ENCODE measurements around the gene UPK2. TPM values are rescaled to one million over a fixed set of nuclear protein-coding genes. Genes with fewer than 3 reads are reported as not detected.

Gene UPK2
- polyA plus RNA-seq, 2 of the 4 experiments (the other 2 are of a cell fraction): 0.37 to 0.92 TPM

DNA sequence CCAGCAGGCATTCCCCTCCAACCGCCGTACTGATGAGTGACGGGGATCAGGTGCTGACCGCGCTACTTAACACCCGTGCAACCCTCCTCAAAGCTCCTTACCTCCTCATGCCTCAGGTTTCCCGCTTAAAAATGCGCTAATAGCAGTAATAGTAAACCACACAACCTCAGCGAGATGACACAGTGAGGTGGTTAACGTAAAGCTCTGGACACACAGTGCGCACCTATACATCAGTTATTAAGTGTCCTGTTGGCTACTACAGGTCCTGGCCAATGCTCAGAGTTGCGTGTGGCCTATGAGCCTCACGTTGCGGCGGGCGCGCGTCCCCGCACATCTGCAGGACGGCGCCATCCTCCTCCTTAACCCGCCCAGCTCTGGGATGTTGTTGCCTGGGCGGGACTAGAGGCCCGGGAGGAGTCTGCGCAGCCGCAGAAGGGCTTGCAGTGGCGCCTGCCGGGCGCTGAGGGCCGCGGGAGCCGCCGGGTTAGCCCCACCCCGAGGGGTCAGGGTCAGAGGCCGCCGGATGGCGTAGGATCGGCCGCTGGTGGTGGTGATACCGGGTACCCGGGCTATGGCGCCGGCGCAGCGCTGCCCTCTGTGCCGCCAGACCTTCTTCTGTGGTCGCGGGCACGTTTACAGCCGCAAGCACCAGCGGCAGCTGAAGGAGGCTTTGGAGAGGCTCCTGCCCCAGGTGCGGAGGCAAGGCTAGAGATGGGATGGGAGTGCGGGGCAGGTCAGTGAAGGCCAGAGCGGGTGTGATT, 41.7 kb downstream of the UPK2 start, which contains the start of gene CENATAC:
TSS of gene CENATAC (plus strand) at position 512 of the 761 bp plus-strand sequence. CDS start at position 572, 60 bp downstream.
- FAIRE-seq: no peak
- no peak for TF ChIP-seq ZC3H11A (IDR thresholded peaks at IDR 0.05)
- TF ChIP-seq TFCP2L1 (CRISPR knock-in tag; IDR thresholded peaks at IDR 0.05): no peak
- TF ChIP-seq POLR2A (IDR thresholded peaks at IDR 0.05; ENCODE audit: low read length): peak; percentile 92
- TF ChIP-seq, protein P1, sequence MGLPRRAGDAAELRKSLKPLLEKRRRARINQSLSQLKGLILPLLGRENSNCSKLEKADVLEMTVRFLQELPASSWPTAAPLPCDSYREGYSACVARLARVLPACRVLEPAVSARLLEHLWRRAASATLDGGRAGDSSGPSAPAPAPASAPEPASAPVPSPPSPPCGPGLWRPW (IDR thresholded peaks at IDR 0.05): no peak
- TF ChIP-seq SREBF2 (IDR thresholded peaks at IDR 0.05): no peak
- TF ChIP-seq KDM1A (IDR thresholded peaks at IDR 0.05; ENCODE audit: low read depth): no peak
- TF ChIP-seq, protein P2, sequence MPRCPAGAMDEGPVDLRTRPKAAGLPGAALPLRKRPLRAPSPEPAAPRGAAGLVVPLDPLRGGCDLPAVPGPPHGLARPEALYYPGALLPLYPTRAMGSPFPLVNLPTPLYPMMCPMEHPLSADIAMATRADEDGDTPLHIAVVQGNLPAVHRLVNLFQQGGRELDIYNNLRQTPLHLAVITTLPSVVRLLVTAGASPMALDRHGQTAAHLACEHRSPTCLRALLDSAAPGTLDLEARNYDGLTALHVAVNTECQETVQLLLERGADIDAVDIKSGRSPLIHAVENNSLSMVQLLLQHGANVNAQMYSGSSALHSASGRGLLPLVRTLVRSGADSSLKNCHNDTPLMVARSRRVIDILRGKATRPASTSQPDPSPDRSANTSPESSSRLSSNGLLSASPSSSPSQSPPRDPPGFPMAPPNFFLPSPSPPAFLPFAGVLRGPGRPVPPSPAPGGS (IDR thresholded peaks at IDR 0.05): peak; percentile 62; the same call in 2 of the 3 replicates
- no peak for TF ChIP-seq SMC3 (IDR thresholded peaks at IDR 0.05)
- no peak for TF ChIP-seq FOSL2 (IDR thresholded peaks at IDR 0.05)
- TF ChIP-seq FOSL2 (CRISPR knock-in tag; IDR thresholded peaks at IDR 0.05): no peak
- TF ChIP-seq, protein P3, sequence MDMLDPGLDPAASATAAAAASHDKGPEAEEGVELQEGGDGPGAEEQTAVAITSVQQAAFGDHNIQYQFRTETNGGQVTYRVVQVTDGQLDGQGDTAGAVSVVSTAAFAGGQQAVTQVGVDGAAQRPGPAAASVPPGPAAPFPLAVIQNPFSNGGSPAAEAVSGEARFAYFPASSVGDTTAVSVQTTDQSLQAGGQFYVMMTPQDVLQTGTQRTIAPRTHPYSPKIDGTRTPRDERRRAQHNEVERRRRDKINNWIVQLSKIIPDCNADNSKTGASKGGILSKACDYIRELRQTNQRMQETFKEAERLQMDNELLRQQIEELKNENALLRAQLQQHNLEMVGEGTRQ (IDR thresholded peaks at IDR 0.05): no peak
- TF ChIP-seq PHF8 (IDR thresholded peaks at IDR 0.05; ENCODE audit: borderline replicate concordance, low read depth): peak; percentile 32; the same call in 1 of the 2 replicates
- TF ChIP-seq, protein P4, sequence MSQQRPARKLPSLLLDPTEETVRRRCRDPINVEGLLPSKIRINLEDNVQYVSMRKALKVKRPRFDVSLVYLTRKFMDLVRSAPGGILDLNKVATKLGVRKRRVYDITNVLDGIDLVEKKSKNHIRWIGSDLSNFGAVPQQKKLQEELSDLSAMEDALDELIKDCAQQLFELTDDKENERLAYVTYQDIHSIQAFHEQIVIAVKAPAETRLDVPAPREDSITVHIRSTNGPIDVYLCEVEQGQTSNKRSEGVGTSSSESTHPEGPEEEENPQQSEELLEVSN (IDR thresholded peaks at IDR 0.05; ENCODE audit: borderline replicate concordance, low read depth): peak; percentile 82
- TF ChIP-seq, protein P5, sequence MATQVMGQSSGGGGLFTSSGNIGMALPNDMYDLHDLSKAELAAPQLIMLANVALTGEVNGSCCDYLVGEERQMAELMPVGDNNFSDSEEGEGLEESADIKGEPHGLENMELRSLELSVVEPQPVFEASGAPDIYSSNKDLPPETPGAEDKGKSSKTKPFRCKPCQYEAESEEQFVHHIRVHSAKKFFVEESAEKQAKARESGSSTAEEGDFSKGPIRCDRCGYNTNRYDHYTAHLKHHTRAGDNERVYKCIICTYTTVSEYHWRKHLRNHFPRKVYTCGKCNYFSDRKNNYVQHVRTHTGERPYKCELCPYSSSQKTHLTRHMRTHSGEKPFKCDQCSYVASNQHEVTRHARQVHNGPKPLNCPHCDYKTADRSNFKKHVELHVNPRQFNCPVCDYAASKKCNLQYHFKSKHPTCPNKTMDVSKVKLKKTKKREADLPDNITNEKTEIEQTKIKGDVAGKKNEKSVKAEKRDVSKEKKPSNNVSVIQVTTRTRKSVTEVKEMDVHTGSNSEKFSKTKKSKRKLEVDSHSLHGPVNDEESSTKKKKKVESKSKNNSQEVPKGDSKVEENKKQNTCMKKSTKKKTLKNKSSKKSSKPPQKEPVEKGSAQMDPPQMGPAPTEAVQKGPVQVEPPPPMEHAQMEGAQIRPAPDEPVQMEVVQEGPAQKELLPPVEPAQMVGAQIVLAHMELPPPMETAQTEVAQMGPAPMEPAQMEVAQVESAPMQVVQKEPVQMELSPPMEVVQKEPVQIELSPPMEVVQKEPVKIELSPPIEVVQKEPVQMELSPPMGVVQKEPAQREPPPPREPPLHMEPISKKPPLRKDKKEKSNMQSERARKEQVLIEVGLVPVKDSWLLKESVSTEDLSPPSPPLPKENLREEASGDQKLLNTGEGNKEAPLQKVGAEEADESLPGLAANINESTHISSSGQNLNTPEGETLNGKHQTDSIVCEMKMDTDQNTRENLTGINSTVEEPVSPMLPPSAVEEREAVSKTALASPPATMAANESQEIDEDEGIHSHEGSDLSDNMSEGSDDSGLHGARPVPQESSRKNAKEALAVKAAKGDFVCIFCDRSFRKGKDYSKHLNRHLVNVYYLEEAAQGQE (IDR thresholded peaks at IDR 0.05): no peak
- no peak for TF ChIP-seq RARB (CRISPR knock-in tag; IDR thresholded peaks at IDR 0.05)
- TF ChIP-seq, protein P6, sequence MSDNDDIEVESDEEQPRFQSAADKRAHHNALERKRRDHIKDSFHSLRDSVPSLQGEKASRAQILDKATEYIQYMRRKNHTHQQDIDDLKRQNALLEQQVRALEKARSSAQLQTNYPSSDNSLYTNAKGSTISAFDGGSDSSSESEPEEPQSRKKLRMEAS (IDR thresholded peaks at IDR 0.05): peak; percentile 76; the same call in 1 of the 2 replicates
- TF ChIP-seq ESRRA (IDR thresholded peaks at IDR 0.05; ENCODE audit: borderline replicate concordance, low read length): no peak
- TF ChIP-seq POLR2AphosphoS2 (conservative IDR thresholded peaks at IDR 0.05; ENCODE audit: low read length): no peak
- no peak for TF ChIP-seq RFX5 (IDR thresholded peaks at IDR 0.05)
- no peak for TF ChIP-seq TP53 (CRISPR knock-in tag; IDR thresholded peaks at IDR 0.05)
- no peak for TF ChIP-seq FOSB (CRISPR knock-in tag; IDR thresholded peaks at IDR 0.05)
- TF ChIP-seq ZSCAN20 (CRISPR knock-in tag; IDR thresholded peaks at IDR 0.05): no peak
- TF ChIP-seq RCOR1 (IDR thresholded peaks at IDR 0.05; ENCODE audit: low read depth, low read length): no peak
- TF ChIP-seq RNF2 (IDR thresholded peaks at IDR 0.05; ENCODE audit: borderline replicate concordance, low read depth): no peak
- no peak for TF ChIP-seq KDM5A (IDR thresholded peaks at IDR 0.05)
- no peak for TF ChIP-seq HOXB13 (CRISPR knock-in tag; IDR thresholded peaks at IDR 0.05; ENCODE audit: low read depth)
- no peak for TF ChIP-seq HDAC2 (IDR thresholded peaks at IDR 0.05)
- TF ChIP-seq, protein P7, sequence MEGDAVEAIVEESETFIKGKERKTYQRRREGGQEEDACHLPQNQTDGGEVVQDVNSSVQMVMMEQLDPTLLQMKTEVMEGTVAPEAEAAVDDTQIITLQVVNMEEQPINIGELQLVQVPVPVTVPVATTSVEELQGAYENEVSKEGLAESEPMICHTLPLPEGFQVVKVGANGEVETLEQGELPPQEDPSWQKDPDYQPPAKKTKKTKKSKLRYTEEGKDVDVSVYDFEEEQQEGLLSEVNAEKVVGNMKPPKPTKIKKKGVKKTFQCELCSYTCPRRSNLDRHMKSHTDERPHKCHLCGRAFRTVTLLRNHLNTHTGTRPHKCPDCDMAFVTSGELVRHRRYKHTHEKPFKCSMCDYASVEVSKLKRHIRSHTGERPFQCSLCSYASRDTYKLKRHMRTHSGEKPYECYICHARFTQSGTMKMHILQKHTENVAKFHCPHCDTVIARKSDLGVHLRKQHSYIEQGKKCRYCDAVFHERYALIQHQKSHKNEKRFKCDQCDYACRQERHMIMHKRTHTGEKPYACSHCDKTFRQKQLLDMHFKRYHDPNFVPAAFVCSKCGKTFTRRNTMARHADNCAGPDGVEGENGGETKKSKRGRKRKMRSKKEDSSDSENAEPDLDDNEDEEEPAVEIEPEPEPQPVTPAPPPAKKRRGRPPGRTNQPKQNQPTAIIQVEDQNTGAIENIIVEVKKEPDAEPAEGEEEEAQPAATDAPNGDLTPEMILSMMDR (IDR thresholded peaks at IDR 0.05): no peak
- TF ChIP-seq JUNB (IDR thresholded peaks at IDR 0.05): no peak
- peak; percentile 95 to 98 for ATAC-seq
- Histone ChIP-seq H3K4me2 (peak within 1 kb of the TSS; percentile 99), H3K4me3 (peak within 1 kb of the TSS; percentile 97), H3K9me3 (no peaks in the 10 kb centered on the region), H3K27ac (peak within 1 kb of the TSS; percentile 88 to 96), H3K4me1 (peaks cover 28% of the 10 kb centered on the region)
- CTCF ChIA-PET: interaction anchor here (1.2 to 1.4 kb wide), 2 partner anchors 34 to 59 kb away, joined by 4 to 5 read pairs; no protein-coding TSS in a partner anchor
- WGBS (ENCODE audit: missing lambda C conversion rate): 4% methylated on average over 10 of the region's 54 CpGs
- POLR2A ChIA-PET: interaction anchor here (0.6 to 2.3 kb wide), 2 partner anchors 21 to 103 kb away, joined by 3 to 10 read pairs; partner anchors contain the start of genes RPS25 and TRAPPC4
- peak; percentile 86 to 92 for DNase-seq (ENCODE audit: low read depth in 1 of 2, low spot score in 1 of 2)

All from A549 (cell line).